GM12878 (cell line): ENCODE measurements around the gene ARHGEF6. TPM values are rescaled to one million over a fixed set of nuclear protein-coding genes. Genes with fewer than 3 reads are reported as not detected.

ENCODE experiments used
- ATAC-seq: fragments of 200-7000 bp; cut with Tn5 transposase; 3 replicates; pipeline ENCODE4 v1.9.1; 2020; ENCODE audit warnings: mild to moderate bottlenecking, moderate library complexity
- BruUV-seq: library from RNA; stranded (reverse); fragments of 400-500 nt; replicated peaks from 2 replicates; lab custom pipeline; 2021; lab: Mats Ljungman, UMichigan
- CTCF ChIA-PET: fragments of 300-600 bp; sonication (Branson Sonifier 250); formaldehyde crosslinking; extraction: SDS; loops from one replicate; lab custom pipeline; 2021; ENCODE audit warnings: inconsistent platforms; lab: Yijun Ruan, JAX
- POLR2A ChIA-PET: fragments of 350-600 bp; formaldehyde crosslinking; extraction: SDS; loops from one replicate; lab custom pipeline; 2021; ENCODE audit warnings: inconsistent platforms; lab: Charles Lee
- RAD21 ChIA-PET: fragments of 300-600 bp; sonication (Branson Sonifier 250); formaldehyde crosslinking; loops from one replicate; lab custom pipeline; 2023; ENCODE audit warnings: antibody characterized with exemption; ENCODE audit not compliant: unreplicated experiment; lab: Charles Lee
- SMC1A ChIA-PET: fragments of 300-600 bp; sonication (Branson Sonifier 250); formaldehyde crosslinking; loops from one replicate; lab custom pipeline; 2023; ENCODE audit not compliant: unreplicated experiment, uncharacterized antibody; lab: Charles Lee
- DNase-seq: peaks from one replicate; pipeline ENCODE4 v3.0.0-alpha.2; 2011; ENCODE audit warnings: low read depth, low spot score
- FAIRE-seq: peaks from 3 replicates; lab custom pipeline; 2011; peaks lifted over from hg19 to GRCh38; lab: Jason Lieb, UNC
- H2AFZ ChIP-seq: 2 replicates; pipeline ENCODE4 v1.6.0; 2011; ENCODE audit warnings: low read depth, low read length, control low read depth; ENCODE audit not compliant: control insufficient read depth
- H3K27ac ChIP-seq: 2 replicates; pipeline ENCODE4 v1.5.1; 2011; ENCODE audit warnings: control low read depth; ENCODE audit not compliant: control insufficient read depth, insufficient read depth
- H3K27me3 ChIP-seq, 2 experiments: replicated peaks in 1 of 2; 2 replicates each; pipeline versions ENCODE4 v1.6.0 to v1.6.1; 2011; ENCODE audit warnings: low read length in 1 of 2; ENCODE audit not compliant: control insufficient read depth in 2 of 2, insufficient read depth in 2 of 2
- H3K36me3 ChIP-seq, 2 experiments: 2 replicates each; pipeline ENCODE4 v1.5.1; 2011; ENCODE audit warnings: low read length in 1 of 2; ENCODE audit not compliant: control insufficient read depth in 2 of 2, insufficient read depth in 2 of 2
- H3K4me1 ChIP-seq: 2 replicates; pipeline ENCODE4 v1.6.1; 2011; ENCODE audit warnings: mild to moderate bottlenecking, low read length, moderate library complexity, mixed read lengths; ENCODE audit not compliant: control insufficient read depth, insufficient read depth
- H3K4me2 ChIP-seq: 2 replicates; pipeline ENCODE4 v1.6.0; 2011; ENCODE audit warnings: control low read depth; ENCODE audit not compliant: control insufficient read depth, insufficient read depth
- H3K4me3 ChIP-seq: fragments of 200-600 bp; sonication (generic); 2 replicates; pipeline ENCODE4 v1.5.1; 2016
- H3K79me2 ChIP-seq: 2 replicates; pipeline ENCODE4 v1.6.0; 2011; ENCODE audit warnings: low read length; ENCODE audit not compliant: control insufficient read depth, insufficient read depth
- H3K9ac ChIP-seq: 2 replicates; pipeline ENCODE4 v1.8.0; 2011; ENCODE audit warnings: low read length, control low read depth, mixed read lengths; ENCODE audit not compliant: control insufficient read depth, insufficient read depth
- H3K9me3 ChIP-seq: replicated peaks from 3 replicates; pipeline ENCODE4 v1.5.1; 2011; ENCODE audit warnings: mild to moderate bottlenecking, low read length; ENCODE audit not compliant: control insufficient read depth, insufficient read depth
- H4K20me1 ChIP-seq: 2 replicates; pipeline ENCODE4 v1.6.0; 2011; ENCODE audit not compliant: control insufficient read depth, insufficient read depth
- ASH2L ChIP-seq: fragments of 300-600, 200-600 bp; sonication (generic); IDR thresholded peaks from 2 replicates; pipeline ENCODE4 v1.6.1; 2017; ENCODE audit warnings: low read depth, mild to moderate bottlenecking, borderline replicate concordance
- BRCA1 ChIP-seq: IDR thresholded peaks from 2 replicates; pipeline ENCODE4 v1.6.1; 2011; ENCODE audit warnings: low read depth, low read length, improper control_type of control experiment
- CHD1 ChIP-seq: IDR thresholded peaks from 2 replicates; pipeline ENCODE4 v1.6.1; 2012; ENCODE audit warnings: low read depth, low read length, improper control_type of control experiment
- CUX1 ChIP-seq: IDR thresholded peaks from 2 replicates; pipeline ENCODE4 v1.6.1; 2012; ENCODE audit warnings: improper control_type of control experiment, low read depth, low read length; ENCODE audit not compliant: insufficient replicate concordance
- FOS ChIP-seq: IDR thresholded peaks from 3 replicates; pipeline ENCODE4 v1.6.1; 2011; ENCODE audit warnings: borderline replicate concordance; ENCODE audit not compliant: insufficient read length; ENCODE audit errors: extremely low read depth
- GATAD2B ChIP-seq: fragments of 450-650 bp; conservative IDR thresholded peaks from 2 replicates; pipeline ENCODE4 v1.6.1; 2017; ENCODE audit warnings: low read depth, mild to moderate bottlenecking, moderate library complexity
- MEF2B ChIP-seq: fragments of 450-650 bp; IDR thresholded peaks from 2 replicates; pipeline ENCODE4 v1.6.1; 2018; ENCODE audit warnings: mild to moderate bottlenecking, moderate library complexity; ENCODE audit not compliant: partially characterized antibody, poor library complexity, severe bottlenecking
- NR2C1 ChIP-seq: fragments of 450-650 bp; IDR thresholded peaks from 2 replicates; pipeline ENCODE4 v1.6.1; 2017; ENCODE audit warnings: antibody characterized with exemption, mild to moderate bottlenecking, moderate library complexity
- POLR2AphosphoS5 ChIP-seq: IDR thresholded peaks from 2 replicates; pipeline ENCODE4 v1.6.1; 2011; ENCODE audit warnings: mild to moderate bottlenecking, low read length, inconsistent platforms
- RELA ChIP-seq: fragments of 450-650 bp; IDR thresholded peaks from 2 replicates; pipeline ENCODE4 v1.8.0; 2014; ENCODE audit warnings: borderline replicate concordance; ENCODE audit not compliant: partially characterized antibody
- SMARCA5 ChIP-seq: fragments of 450-650 bp; IDR thresholded peaks from 2 replicates; pipeline ENCODE4 v1.6.1; 2017; ENCODE audit warnings: mild to moderate bottlenecking
- SREBF1 ChIP-seq: IDR thresholded peaks from 2 replicates; pipeline ENCODE4 v1.6.1; 2012; ENCODE audit warnings: mild to moderate bottlenecking, low read length
- SUPT20H ChIP-seq: IDR thresholded peaks from 2 replicates; pipeline ENCODE4 v1.6.1; 2011; ENCODE audit warnings: low read depth, mild to moderate bottlenecking, low read length, moderate library complexity, borderline replicate concordance; ENCODE audit not compliant: control insufficient read depth
- WGBS: methylation state at CpG from one replicate; pipeline ENCODE4 v1.1.6; 2016; ENCODE audit warnings: low lambda C conversion rate; ENCODE audit not compliant: insufficient replicate concordance, insufficient coverage; ENCODE audit errors: missing lambda C conversion rate; 5-methylcytosine and 5-hydroxymethylcytosine counted together
- in situ Hi-C: fragments of 300-500 bp; cut with MboI; formaldehyde crosslinking; loops from 9 replicates; pipeline ENCODE4 v1.14.3; 2018; ENCODE audit warnings: mixed read lengths
- intact Hi-C: fragments of 100-400 bp; cut with micrococcal nuclease; formaldehyde crosslinking; loops from one replicate; pipeline ENCODE4 v1.14.2; 2022; ENCODE audit not compliant: unreplicated experiment
- polyA plus RNA-seq, 11 experiments: library from polyadenylated mRNA; depleted of rRNA in 4 of 11; unstranded in 6 of 11; stranded (reverse) in 5 of 11; fragments of >200 nt; fragmentation: Nextera tagmentation in 4 of 11; fragmentation: Illumina TruSeq in 1 of 11; extraction: Ambion mirVana in 4 of 11; extraction: Trizol in 1 of 11; gene quantifications; 1 replicate in 1 of 11; 2 replicates in 10 of 11; pipeline versions ENCODE4 v1.2.1 to v1.2.3, GENCODE V29; 2011 to 2016; ENCODE audit warnings: inconsistent platforms in 2 of 11, missing spikeins in 2 of 11, low read depth in 1 of 11
- total RNA-seq, 4 experiments: library from RNA; depleted of rRNA in 3 of 4; stranded (reverse); fragments of >200 nt in 3 of 4; fragmentation: Illumina TruSeq in 1 of 4; extraction: Trizol in 1 of 4; gene quantifications; 2 replicates each; pipeline versions ENCODE4 v1.2.1 to v1.2.3, GENCODE V29; 2013 to 2021
- TF ChIP-seq, protein P1 (sequence below): IDR thresholded peaks from 2 replicates; pipeline ENCODE4 v1.6.1; 2011; ENCODE audit warnings: low read depth, low read length, improper control_type of control experiment, borderline replicate concordance

Gene ARHGEF6
- total and polyA plus RNA-seq, 10 of the 15 experiments (the other 5 are each of a cell fraction or from before 2014, with no cell fraction given) = 5.4 to 29.7 (median 18.0) TPM

- TF ChIP-seq, protein P1, sequence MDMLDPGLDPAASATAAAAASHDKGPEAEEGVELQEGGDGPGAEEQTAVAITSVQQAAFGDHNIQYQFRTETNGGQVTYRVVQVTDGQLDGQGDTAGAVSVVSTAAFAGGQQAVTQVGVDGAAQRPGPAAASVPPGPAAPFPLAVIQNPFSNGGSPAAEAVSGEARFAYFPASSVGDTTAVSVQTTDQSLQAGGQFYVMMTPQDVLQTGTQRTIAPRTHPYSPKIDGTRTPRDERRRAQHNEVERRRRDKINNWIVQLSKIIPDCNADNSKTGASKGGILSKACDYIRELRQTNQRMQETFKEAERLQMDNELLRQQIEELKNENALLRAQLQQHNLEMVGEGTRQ = no peak
- no peak for TF ChIP-seq SMARCA5
- no peak for TF ChIP-seq BRCA1
Observed at GRCh38 chrX:136694431-136695087, 86.2 kb downstream of the ARHGEF6 start (continued).

GRCh38 chrX:136692271-136692670 lies 88.5 kb downstream of the ARHGEF6 start:
- WGBS = 60% methylated on average over 4 of the region's 4 CpGs
- Histone ChIP-seq H3K27ac (no peak overlapping the region), H3K79me2 (no peaks in the 10 kb centered on the region), H2AFZ (no peak overlapping the region), H3K4me2 (no peak overlapping the region), H3K9me3 (no peaks in the 10 kb centered on the region), H4K20me1 (no peaks in the 10 kb centered on the region), H3K4me3 (no peak overlapping the region), H3K9ac (no peak overlapping the region), H3K36me3 (no peaks in the 10 kb centered on the region), H3K4me1 (peaks cover 31% of the 10 kb centered on the region), H3K27me3 (no peaks in the 10 kb centered on the region; a peak in 1 of 4 replicates)
- BruUV-seq = no TSS peak
- ChIA-PET SMC1A (no interaction called here), CTCF (no interaction called here), RAD21 (no interaction called here), POLR2A (no interaction called here)
- in situ Hi-C loops = loop anchor here (10.0 kb wide), 3 partner anchors 197 to 657 kb away; partner anchors contain the start of gene HTATSF1
- intact Hi-C loops = loop anchor here (5.0 kb wide), 3 partner anchors 415 to 1060 kb away; no protein-coding TSS in a partner anchor
- DNase-seq (no peak), FAIRE-seq (no peak), ATAC-seq (no peak)
- no peak for TF ChIP-seq GATAD2B
- TF ChIP-seq POLR2AphosphoS5 = no peak
- TF ChIP-seq ASH2L = no peak
- TF ChIP-seq CUX1 = no peak
- no peak for TF ChIP-seq NR2C1
- TF ChIP-seq CHD1 = no peak
- TF ChIP-seq MEF2B = no peak
- TF ChIP-seq FOS = no peak
- no peak for TF ChIP-seq SREBF1
- no peak for TF ChIP-seq RELA
- TF ChIP-seq SUPT20H = no peak
